ENCODE measurements around the gene KHSRP.
A peak's percentile ranks its signal among the peaks of the same experiment; 100 is the strongest.

GRCh38 chr19:6460099-6460884 is 35.7 kb upstream of the KHSRP start:
- TF ChIP-seq CTCF (IDR thresholded peaks at IDR 0.05): peak; percentile 43 to 84 (median 77)
- TF ChIP-seq POLR2A (IDR thresholded peaks at IDR 0.05): peak; percentile 53 to 88 (median 83)
